ENCODE data around the gene TWF2.

TWF2 gene

DNA sequence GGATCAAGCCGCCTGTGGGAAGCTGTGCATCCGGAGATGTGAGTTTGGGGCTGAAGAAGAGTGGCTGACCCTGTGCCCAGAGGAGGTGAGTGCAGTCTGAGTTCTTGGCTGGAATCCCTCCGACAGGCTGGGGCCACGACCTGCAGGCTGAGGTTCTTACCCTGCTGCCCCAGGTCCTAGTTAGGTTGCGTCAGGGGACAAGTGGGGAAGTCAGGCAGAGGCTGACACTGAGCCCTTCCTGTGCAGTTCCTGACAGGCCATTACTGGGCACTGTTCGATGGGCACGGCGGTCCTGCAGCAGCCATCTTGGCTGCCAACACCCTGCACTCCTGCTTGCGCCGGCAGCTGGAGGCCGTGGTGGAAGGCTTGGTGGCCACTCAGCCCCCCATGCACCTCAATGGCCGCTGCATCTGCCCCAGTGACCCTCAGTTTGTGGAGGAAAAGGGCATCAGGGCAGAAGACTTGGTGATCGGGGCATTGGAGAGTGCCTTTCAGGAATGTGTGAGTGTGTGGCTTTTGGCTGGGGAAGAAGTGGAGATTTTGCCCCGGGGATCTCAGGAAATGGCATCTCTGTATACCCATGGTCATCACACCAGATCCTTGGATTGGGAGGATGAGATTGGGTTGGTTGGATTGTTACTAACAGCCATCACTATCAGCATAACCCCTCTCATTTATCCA lies 7.9 kb upstream of the TWF2 start:
- peak overlapping the region; percentile 79; the same call in 1 of the 2 replicates for H3K4me3 ChIP-seq (ENCODE audit: low read length)
- no peaks in the 10 kb centered on the region for H3K79me2 ChIP-seq (ENCODE audit: low read length)
- peaks cover 16% of the 10 kb centered on the region for H3K36me3 ChIP-seq (replicated peaks; ENCODE audit: low read depth, low read length)
- H3K27me3 ChIP-seq (ENCODE audit: low read depth, low read length), result no peaks in the 10 kb centered on the region
- peaks cover 44% of the 10 kb centered on the region for H3K4me1 ChIP-seq (ENCODE audit: low read length)
- H4K20me1 ChIP-seq (ENCODE audit: insufficient read depth, low read length), result 0 out of 2 replicates have a peak, but pooled peaks cover 9% of the 10 kb centered on the region
- H2AFZ ChIP-seq (ENCODE audit: low read depth, low read length), result no peak overlapping the region
- H3K4me2 ChIP-seq (ENCODE audit: low read length), result peak overlapping the region; percentile 85
- no peak overlapping the region for H3K27ac ChIP-seq (ENCODE audit: low read length)
- 0 out of 2 replicates have a peak, but pooled peaks cover 4% of the 10 kb centered on the region for H3K9me3 ChIP-seq (ENCODE audit: insufficient read depth, low read length)
- TF ChIP-seq EZH2phosphoT487 (IDR thresholded peaks at IDR 0.05; ENCODE audit: low read depth) (no peak), CTCF (IDR thresholded peaks at IDR 0.05; ENCODE audit: low read depth, low read length) (no peak)
- no peak overlapping the region for H3K9ac ChIP-seq (ENCODE audit: low read length)

GRCh38 chr3:52246264-52246620 lies 7.3 kb upstream of the TWF2 start:
- 0 out of 2 replicates have a peak, but pooled peaks cover 4% of the 10 kb centered on the region for H3K9me3 ChIP-seq (ENCODE audit: insufficient read depth, low read length)
- no peak for TF ChIP-seq EZH2phosphoT487 (IDR thresholded peaks at IDR 0.05; ENCODE audit: low read depth)
- no peak for TF ChIP-seq CTCF (IDR thresholded peaks at IDR 0.05; ENCODE audit: low read depth, low read length)
- H3K4me1 ChIP-seq (ENCODE audit: low read length), result peaks cover 47% of the 10 kb centered on the region
- H3K36me3 ChIP-seq (replicated peaks; ENCODE audit: low read depth, low read length), result peaks cover 12% of the 10 kb centered on the region
- H3K4me2 ChIP-seq (ENCODE audit: low read length), result peak overlapping the region; percentile 85
- no peak overlapping the region for H3K27ac ChIP-seq (ENCODE audit: low read length)
- peak overlapping the region; percentile 79 for H3K4me3 ChIP-seq (ENCODE audit: low read length)
- H3K9ac ChIP-seq (ENCODE audit: low read length), result peak overlapping the region; percentile 68
- H4K20me1 ChIP-seq (ENCODE audit: insufficient read depth, low read length), result 0 out of 2 replicates have a peak, but pooled peaks cover 9% of the 10 kb centered on the region
- H2AFZ ChIP-seq (ENCODE audit: low read depth, low read length), result no peak overlapping the region
- H3K79me2 ChIP-seq (ENCODE audit: low read length), result no peaks in the 10 kb centered on the region
- H3K27me3 ChIP-seq (ENCODE audit: low read depth, low read length), result no peaks in the 10 kb centered on the region

GRCh38 chr3:52245322-52246263 lies 6.6 kb upstream of the TWF2 start, which contains the start of gene PPM1M:
Gene PPM1M (plus strand): TSS chr3:52245759. CDS start chr3:52245825, 66 bp downstream.
- H3K4me1 ChIP-seq (ENCODE audit: low read length), result peaks cover 51% of the 10 kb centered on the region
- peaks cover 16% of the 10 kb centered on the region for H3K36me3 ChIP-seq (replicated peaks; ENCODE audit: low read depth, low read length)
- H3K27ac ChIP-seq (ENCODE audit: low read length), result peak within 1 kb of the TSS; percentile 87
- 0 out of 2 replicates have a peak, but pooled peaks cover 9% of the 10 kb centered on the region for H4K20me1 ChIP-seq (ENCODE audit: insufficient read depth, low read length)
- H3K9me3 ChIP-seq (ENCODE audit: insufficient read depth, low read length), result 0 out of 2 replicates have a peak, but pooled peaks cover 4% of the 10 kb centered on the region
- peak within 1 kb of the TSS; percentile 85 for H3K4me2 ChIP-seq (ENCODE audit: low read length)
- TF ChIP-seq CTCF (IDR thresholded peaks at IDR 0.05; ENCODE audit: low read depth, low read length) (no peak), EZH2phosphoT487 (IDR thresholded peaks at IDR 0.05; ENCODE audit: low read depth) (no peak)
- peak within 1 kb of the TSS; percentile 68 for H3K9ac ChIP-seq (ENCODE audit: low read length)
- no peaks in the 10 kb centered on the region for H3K27me3 ChIP-seq (ENCODE audit: low read depth, low read length)
- H2AFZ ChIP-seq (ENCODE audit: low read depth, low read length), result peak within 1 kb of the TSS; percentile 13; the same call in 1 of the 2 replicates
- H3K4me3 ChIP-seq (ENCODE audit: low read length), result peak within 1 kb of the TSS; percentile 79
- H3K79me2 ChIP-seq (ENCODE audit: low read length), result 0 out of 2 replicates have a peak, but pooled peaks cover 3% of the 10 kb centered on the region

Data from OCI-LY3 (cell line).